HepG2 (cell line): ENCODE results near the gene CDC34. TPM values are rescaled to one million over a fixed set of nuclear protein-coding genes. Genes with fewer than 3 reads are reported as not detected.

ENCODE experiments used
- ATAC-seq: fragments of 200-7000 bp; cut with Tn5 transposase; 3 replicates; pipeline ENCODE4 v1.9.1; 2020; ENCODE audit warnings: mild to moderate bottlenecking, moderate library complexity
- BruUV-seq: library from RNA; stranded (reverse); fragments of 400-500 nt; replicated peaks from 2 replicates; lab custom pipeline; 2021; lab: Mats Ljungman, UMichigan
- CTCF ChIA-PET: fragments of 300-600 bp; formaldehyde crosslinking; extraction: SDS; loops from one replicate; lab custom pipeline; 2021; ENCODE audit warnings: low total read pairs, inconsistent platforms, low intra/inter-chr PET ratio; lab: Yijun Ruan, JAX
- POLR2A ChIA-PET: fragments of 350-600 bp; sonication (Branson Sonifier 250); formaldehyde crosslinking; loops from one replicate; lab custom pipeline; 2020; ENCODE audit warnings: antibody characterized with exemption, inconsistent platforms; lab: Yijun Ruan, JAX
- DNase-seq: peaks from one replicate; pipeline ENCODE4 v3.0.0-alpha.2; 2015; ENCODE audit warnings: low spot score
- FAIRE-seq: peaks from 3 replicates; lab custom pipeline; 2011; peaks lifted over from hg19 to GRCh38; lab: Jason Lieb, UNC
- H2AFZ ChIP-seq: one replicate; pipeline ENCODE4 v1.6.1; 2011; ENCODE audit warnings: low read length, inconsistent platforms
- H3K27ac ChIP-seq: fragments of 300-600 bp; 3 replicates; pipeline ENCODE4 v1.8.0; 2011; ENCODE audit warnings: mixed run types, mild to moderate bottlenecking, mixed read lengths, low read length, inconsistent platforms; ENCODE audit not compliant: insufficient read depth; ENCODE audit errors: extremely low read length
- H3K27me3 ChIP-seq, 2 experiments: fragments of 200-600 bp in 1 of 2; 2 replicates in 1 of 2; 3 replicates in 1 of 2; pipeline versions ENCODE4 v1.6.0 to v1.8.0; 2011; ENCODE audit warnings: low read length in 2 of 2, mild to moderate bottlenecking in 2 of 2, moderate library complexity in 2 of 2, inconsistent platforms in 1 of 2; ENCODE audit not compliant: insufficient read depth in 2 of 2, control insufficient read depth in 1 of 2
- H3K36me3 ChIP-seq, 2 experiments: fragments of 200-600 bp in 1 of 2; replicated peaks in 1 of 2; 2 replicates in 1 of 2; 3 replicates in 1 of 2; pipeline versions ENCODE4 v1.5.1 to v1.8.0; 2011; ENCODE audit warnings: low read length in 2 of 2, inconsistent platforms in 1 of 2; ENCODE audit not compliant: insufficient read depth in 2 of 2, control insufficient read depth in 1 of 2
- H3K4me1 ChIP-seq: 2 replicates; pipeline ENCODE4 v1.5.1; 2012; ENCODE audit warnings: low read length, inconsistent platforms; ENCODE audit not compliant: insufficient read depth
- H3K4me2 ChIP-seq: 2 replicates; pipeline ENCODE4 v1.6.0; 2011; ENCODE audit warnings: low read depth, low read length, inconsistent platforms
- H3K4me3 ChIP-seq, 3 experiments: fragments of 200-600 bp in 1 of 3; sonication (generic), shearing (Covaris generic) in 1 of 3; replicated peaks in 1 of 3; 2 replicates each; pipeline ENCODE4 v1.5.1; 2011 to 2016; ENCODE audit warnings: low read length in 3 of 3, inconsistent platforms in 2 of 3, low read depth in 2 of 3, mild to moderate bottlenecking in 2 of 3, control low read depth in 1 of 3, mixed read lengths in 1 of 3; ENCODE audit not compliant: insufficient read depth in 1 of 3
- H3K79me2 ChIP-seq: one replicate; pipeline ENCODE4 v1.6.1; 2011; ENCODE audit warnings: low read length, inconsistent platforms; ENCODE audit not compliant: insufficient read depth
- H3K9ac ChIP-seq: 2 replicates; pipeline ENCODE4 v1.6.0; 2011; ENCODE audit warnings: mild to moderate bottlenecking, low read depth, low read length, inconsistent platforms; ENCODE audit not compliant: insufficient read depth
- H3K9me3 ChIP-seq: 2 replicates; pipeline ENCODE4 v1.5.1; 2012; ENCODE audit warnings: mild to moderate bottlenecking, low read length
- H4K20me1 ChIP-seq: 2 replicates; pipeline ENCODE4 v1.6.0; 2011; ENCODE audit warnings: inconsistent platforms, mild to moderate bottlenecking, low read length, moderate library complexity; ENCODE audit not compliant: insufficient read depth
- DRAP1 ChIP-seq: IDR thresholded peaks from 2 replicates; pipeline ENCODE4 v1.6.1; 2016; ENCODE audit warnings: missing genetic modification reagents, missing compliant biosample characterization
- ELF1 ChIP-seq: sonication (generic); formaldehyde crosslinking; IDR thresholded peaks from 2 replicates; pipeline ENCODE4 v1.4.0; 2020; ENCODE audit warnings: missing genetic modification reagents
- GABPB1 ChIP-seq: IDR thresholded peaks from 2 replicates; pipeline ENCODE4 v1.6.1; 2016; ENCODE audit warnings: mild to moderate bottlenecking, missing genetic modification reagents, moderate library complexity, missing compliant biosample characterization
- JARID2 ChIP-seq: sonication (generic); formaldehyde crosslinking; IDR thresholded peaks from 2 replicates; pipeline ENCODE4 v1.8.1; 2023; ENCODE audit warnings: missing genetic modification reagents, inconsistent platforms; ENCODE audit not compliant: insufficient replicate concordance
- KLF16 ChIP-seq, 2 experiments: sonication (generic) in 1 of 2; formaldehyde crosslinking in 1 of 2; IDR thresholded peaks; 2 replicates each; pipeline versions ENCODE4 v1.6.1 to v1.8.0; 2016 to 2023; ENCODE audit warnings: missing genetic modification reagents in 2 of 2, missing compliant biosample characterization in 1 of 2
- NFYC ChIP-seq: IDR thresholded peaks from 2 replicates; pipeline ENCODE4 v1.6.1; 2016; ENCODE audit warnings: missing genetic modification reagents, missing compliant biosample characterization
- NR2F6 ChIP-seq, 2 experiments: IDR thresholded peaks; 2 replicates each; pipeline ENCODE4 v1.6.1; 2016; ENCODE audit warnings: antibody characterized with exemption in 1 of 2, mild to moderate bottlenecking in 1 of 2
- SIN3A ChIP-seq: IDR thresholded peaks from 2 replicates; pipeline ENCODE4 v1.6.1; 2011; ENCODE audit warnings: low read depth, mild to moderate bottlenecking, control low read depth, low read length, borderline replicate concordance
- THAP9 ChIP-seq: sonication (generic); formaldehyde crosslinking; IDR thresholded peaks from 2 replicates; pipeline ENCODE4; 2020; ENCODE audit warnings: missing genetic modification reagents, mild to moderate bottlenecking, borderline replicate concordance
- ZBTB25 ChIP-seq: IDR thresholded peaks from 2 replicates; pipeline ENCODE4 v1.6.1; 2018; ENCODE audit warnings: missing genetic modification reagents
- ZBTB7B ChIP-seq: sonication (generic); formaldehyde crosslinking; IDR thresholded peaks from 2 replicates; pipeline ENCODE4 v1.4.0; 2020; ENCODE audit warnings: missing genetic modification reagents
- ZIK1 ChIP-seq: sonication (generic); formaldehyde crosslinking; IDR thresholded peaks from 2 replicates; pipeline ENCODE4 v1.5.0; 2020; ENCODE audit warnings: mild to moderate bottlenecking, low read depth, missing genetic modification reagents, borderline replicate concordance
- ZNF574 ChIP-seq: sonication (generic); formaldehyde crosslinking; IDR thresholded peaks from 2 replicates; pipeline ENCODE4 v1.4.0; 2020; ENCODE audit warnings: missing genetic modification reagents
- WGBS: methylation state at CpG from one replicate; pipeline ENCODE4 v1.1.6; 2017; ENCODE audit warnings: low lambda C conversion rate; 5-methylcytosine and 5-hydroxymethylcytosine counted together
- in situ Hi-C: cut with HindIII; loops from 2 replicates; pipeline ENCODE4 v1.10.0; 2017; ENCODE audit warnings: low pct_unique_long_range_greater_than_20kb; ENCODE audit not compliant: extremely low pct_ligation_motif_present
- intact Hi-C: fragments of 100-400 bp; cut with micrococcal nuclease; formaldehyde crosslinking; loops from one replicate; pipeline ENCODE4 v1.10.0; 2022; ENCODE audit not compliant: unreplicated experiment
- polyA plus RNA-seq, 8 experiments: library from polyadenylated mRNA; depleted of rRNA in 3 of 8; stranded (reverse) in 7 of 8; unstranded in 1 of 8; fragments of >200 nt; fragmentation: Illumina TruSeq in 4 of 8; extraction: Trizol in 4 of 8; gene quantifications; 2 replicates each; pipeline versions ENCODE4 v1.2.1 to v1.2.3, GENCODE V29; 2011 to 2016; ENCODE audit warnings: low read depth in 4 of 8, missing spikeins in 1 of 8, mixed read lengths in 1 of 8; ENCODE audit not compliant: insufficient read depth in 1 of 8
- total RNA-seq, 5 experiments: library from RNA; depleted of rRNA; stranded (reverse); fragments of >200 nt; fragmentation: Illumina TruSeq; extraction: Trizol; gene quantifications; 2 replicates each; pipeline ENCODE4 v1.2.3, GENCODE V29; 2016; ENCODE audit warnings: low read depth in 1 of 5

CDC34 gene
- total and polyA plus RNA-seq, 2 of the 13 experiments (the other 11 are each of a cell fraction or from before 2014, with no cell fraction given) = 138 to 150 TPM

- peak; percentile 92 for TF ChIP-seq THAP9
- no peak for TF ChIP-seq KLF16 (CRISPR knock-in tag; IDR thresholded peaks at IDR 0.05)
- TF ChIP-seq ZBTB25 (CRISPR knock-in tag) = no peak
- no peak for TF ChIP-seq NFYC (CRISPR knock-in tag)
- TF ChIP-seq, all 625 proteins: peak for 82
These were observed 42.0 kb upstream of the CDC34 start (continued) for GRCh38 chr19:489418-490196.

GRCh38 chr19:491146-491741, 40.3 kb upstream of the CDC34 start:
- WGBS = 45% methylated on average over 19 of the region's 32 CpGs
- Histone ChIP-seq H3K4me2 (peak overlapping the region; percentile 87), H3K36me3 (no peaks in the 10 kb centered on the region), H3K4me3 (peak overlapping the region in 2 of 3 experiments; percentile 35 to 64; a peak in 4 of 6 replicates), H4K20me1 (no peaks in the 10 kb centered on the region), H3K4me1 (peaks cover 61% of the 10 kb centered on the region), H3K27me3 (no peaks in the 10 kb centered on the region; a peak in 1 of 5 replicates), H3K9ac (peak overlapping the region; percentile 67), H3K27ac (peak overlapping the region; percentile 75), H3K9me3 (no peaks in the 10 kb centered on the region), H2AFZ (no peak overlapping the region), H3K79me2 (peaks cover 3% of the 10 kb centered on the region)
- ChIA-PET CTCF (no interaction called here), POLR2A (interaction anchor here (0.9 to 2.5 kb wide), 4 partner anchors 15 to 39 kb away, joined by 3 to 14 read pairs (median 5); no protein-coding TSS in a partner anchor)
- DNase-seq (peak; percentile 34), FAIRE-seq (no peak), ATAC-seq (peak; percentile 11; the same call in 2 of the 3 replicates)
- BruUV-seq = no TSS peak
- intact Hi-C loops = no loop called here
- in situ Hi-C loops = no loop called here
- TF ChIP-seq JARID2 (peak; percentile 64), SIN3A (no peak), NR2F6 (IDR thresholded peaks at IDR 0.05) (peak; percentile 19; the same call in 1 of the 2 replicates), NR2F6 (CRISPR knock-in tag; IDR thresholded peaks at IDR 0.05) (no peak), DRAP1 (peak; percentile 40; the same call in 1 of the 2 replicates), ZBTB7B (CRISPR knock-in tag) (no peak), GABPB1 (CRISPR knock-in tag) (peak; percentile 59), ZNF574 (CRISPR knock-in tag) (peak; percentile 65), ELF1 (CRISPR knock-in tag) (0 out of 2 replicates have a peak, but pooled peaks have one; percentile 20), ZIK1 (CRISPR knock-in tag) (no peak)
